ENCODE results near the gene PKNOX2.

GRCh38 chr11:125382314-125382791 is 217.8 kb downstream of the PKNOX2 start:
- TF ChIP-seq ZC3H11A (IDR thresholded peaks at IDR 0.05) (no peak), CTCF (IDR thresholded peaks at IDR 0.05) (no peak), MYC (IDR thresholded peaks at IDR 0.05; ENCODE audit: borderline replicate concordance, low read length) (no peak), BCL3 (IDR thresholded peaks at IDR 0.05) (no peak), BHLHE40 (IDR thresholded peaks at IDR 0.05; ENCODE audit: low read depth, low read length) (no peak), SREBF2 (IDR thresholded peaks at IDR 0.05) (no peak), RAD21 (conservative IDR thresholded peaks at IDR 0.05 in 1 of 2, IDR thresholded peaks at IDR 0.05 in 1 of 2) (no peak), EHF (CRISPR knock-in tag; IDR thresholded peaks at IDR 0.05) (no peak), POLR2AphosphoS2 (conservative IDR thresholded peaks at IDR 0.05; ENCODE audit: low read length) (no peak), POLR2A (IDR thresholded peaks at IDR 0.05; ENCODE audit: low read length) (no peak)

All from A549 (cell line).